OCI-M1 (cell line): ENCODE results near the gene KRT7.
A peak's percentile ranks its signal among the peaks of the same experiment; 100 is the strongest.
"Not testable (repeated sequence)": the region's sequence is repeated elsewhere in the genome, so short reads cannot be mapped to it uniquely, and the experiment has no call there.

Source experiments
- DNase-seq: peaks from one replicate; lab custom pipeline; 2025; lab: John Stamatoyannopoulos, UW

The KRT7 gene

DNA sequence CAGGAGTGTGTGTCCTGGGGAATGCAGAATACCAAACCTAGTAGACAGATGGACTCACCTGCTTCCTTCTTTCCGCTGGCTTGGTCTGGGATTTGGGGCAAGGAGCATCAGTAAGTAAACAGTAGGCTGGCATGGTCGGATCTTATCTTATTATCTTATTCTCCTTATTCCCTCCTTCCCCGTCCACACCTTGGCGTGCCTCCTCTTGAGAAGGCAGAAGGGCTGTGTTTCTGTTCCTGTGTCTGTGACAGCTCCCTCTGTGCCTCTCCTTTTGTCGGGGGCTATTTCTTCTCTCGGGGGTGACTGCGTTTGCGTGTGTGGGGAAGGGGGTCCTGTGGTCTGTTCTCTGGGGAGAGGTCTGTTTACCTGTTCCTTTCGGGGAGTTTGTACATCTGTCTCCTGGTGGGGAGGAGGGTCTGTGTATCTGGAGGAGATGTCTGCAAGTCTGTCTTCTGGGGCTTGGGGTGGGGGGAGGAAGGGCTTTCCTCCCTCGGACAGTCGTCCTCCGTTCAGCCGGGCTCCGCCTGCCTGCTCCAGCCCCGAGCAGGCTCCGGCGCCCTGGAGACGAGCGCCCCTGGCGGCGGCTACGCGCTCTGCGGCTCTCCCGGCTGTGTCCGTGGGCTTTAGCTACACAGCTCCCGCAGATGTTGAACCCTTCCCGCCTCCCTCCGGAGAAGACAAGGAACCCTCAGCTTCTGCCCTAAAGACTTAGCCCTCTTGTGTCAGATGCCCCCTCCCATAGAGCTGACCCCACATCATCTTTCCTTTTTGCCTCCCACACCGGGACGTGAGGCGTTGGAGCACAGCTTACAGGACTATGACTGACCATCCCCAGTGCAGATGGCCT lies 45.8 kb downstream of the KRT7 start:
- peak; percentile 91 for DNase-seq

DNA sequence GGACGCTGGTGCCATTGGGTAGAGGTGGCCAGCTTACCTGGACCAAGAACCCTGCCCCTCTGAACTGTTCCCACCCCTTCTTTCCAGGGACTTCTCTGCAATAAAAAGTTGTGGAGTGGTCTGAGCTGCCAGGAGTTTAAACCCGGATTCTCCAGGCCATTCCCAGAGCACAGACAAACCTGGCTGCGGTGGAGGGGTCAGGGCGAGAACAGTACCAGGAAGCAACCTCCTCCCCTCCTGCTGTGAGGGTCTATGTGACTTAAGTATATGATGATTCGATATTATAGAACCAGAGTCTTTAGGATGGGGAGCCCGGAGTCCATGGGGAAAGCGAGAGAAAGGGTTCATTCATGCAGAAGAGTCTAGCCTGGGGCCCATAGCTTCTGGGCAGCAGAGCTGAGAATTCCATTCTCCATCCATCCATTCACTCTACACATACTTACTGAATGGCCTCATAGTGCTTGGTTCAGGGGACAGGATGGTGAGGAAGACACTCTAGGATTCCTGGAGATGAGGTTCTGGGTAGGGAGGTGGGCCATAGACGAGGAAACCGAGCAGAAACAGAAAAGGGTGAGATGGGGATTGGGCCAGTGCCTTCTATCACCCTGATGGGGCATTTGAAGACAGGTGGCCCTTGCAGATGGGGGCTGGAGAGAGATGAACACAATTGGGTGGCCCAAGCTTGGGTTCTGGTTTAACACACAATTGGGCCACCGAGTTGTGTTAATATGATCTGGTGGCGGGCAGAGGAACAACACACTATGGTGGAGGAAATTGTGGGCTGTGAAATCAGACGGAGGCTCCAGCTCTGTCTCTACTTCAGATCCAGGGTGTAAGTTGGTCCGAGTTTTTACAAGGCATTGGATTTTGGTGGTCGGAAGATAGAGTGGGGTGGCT lies 46.6 kb downstream of the KRT7 start:
- DNase-seq: no peak

DNA sequence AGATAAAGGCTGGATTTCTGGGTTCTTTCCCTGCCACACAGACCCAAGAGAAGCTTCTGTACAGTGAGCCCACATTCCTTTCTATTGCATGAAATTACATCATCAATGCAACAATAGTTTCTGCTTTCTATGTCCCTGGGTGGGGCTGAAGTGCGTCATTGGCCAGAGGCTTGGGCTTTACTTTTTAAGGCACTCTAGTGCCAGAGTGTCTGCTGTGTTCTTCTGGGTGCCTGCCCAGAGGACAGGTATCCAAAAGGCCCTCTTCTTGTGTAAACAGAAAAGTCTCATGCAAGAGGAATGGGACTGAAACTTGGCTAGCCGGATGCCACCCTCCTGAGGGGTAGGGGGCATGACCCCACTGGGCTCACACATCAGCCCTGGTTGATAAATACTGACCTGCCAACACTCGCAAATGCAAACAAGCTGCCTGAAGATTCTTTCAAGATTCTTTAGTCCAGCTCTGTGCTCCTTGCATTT lies 47.3 kb downstream of the KRT7 start:
- DNase-seq: peak; percentile 93

DNA sequence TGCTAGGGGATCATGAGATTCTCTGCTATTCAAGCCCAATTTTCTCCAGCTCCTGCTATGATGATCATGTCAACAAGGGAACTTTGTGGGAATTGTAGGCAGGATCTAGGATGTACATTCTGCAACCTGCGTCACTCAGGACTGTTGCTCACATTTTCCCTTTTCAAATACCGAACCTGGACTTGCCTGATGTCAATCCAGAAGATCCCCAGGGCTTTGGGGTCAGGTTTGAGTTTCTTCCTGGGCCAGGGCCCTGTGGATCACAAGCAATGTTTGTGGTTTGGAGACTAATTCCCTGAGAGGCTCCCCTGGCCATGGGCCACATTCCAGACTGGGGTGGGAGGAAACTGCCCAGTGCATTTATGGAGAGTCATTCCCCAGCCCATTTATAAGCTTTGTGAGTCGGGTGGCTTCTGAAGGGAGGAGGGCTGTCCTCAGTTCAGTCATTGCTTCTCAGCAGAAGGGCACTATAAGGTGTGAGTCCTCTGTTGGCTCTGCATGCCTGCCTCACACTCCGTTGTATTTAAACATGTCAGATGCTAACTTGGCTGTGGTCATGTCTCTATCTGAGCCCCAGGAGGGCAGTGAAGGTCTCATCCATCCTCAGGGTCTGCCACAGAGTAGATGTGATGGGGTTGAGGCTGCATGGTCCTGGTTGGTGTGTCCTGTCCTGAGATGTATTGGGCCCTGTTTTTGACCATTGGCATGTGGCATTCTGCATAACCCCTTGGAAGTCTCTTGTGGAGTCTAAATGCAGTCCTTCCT lies 47.9 kb downstream of the KRT7 start:
- DNase-seq: peak; percentile 43

DNA sequence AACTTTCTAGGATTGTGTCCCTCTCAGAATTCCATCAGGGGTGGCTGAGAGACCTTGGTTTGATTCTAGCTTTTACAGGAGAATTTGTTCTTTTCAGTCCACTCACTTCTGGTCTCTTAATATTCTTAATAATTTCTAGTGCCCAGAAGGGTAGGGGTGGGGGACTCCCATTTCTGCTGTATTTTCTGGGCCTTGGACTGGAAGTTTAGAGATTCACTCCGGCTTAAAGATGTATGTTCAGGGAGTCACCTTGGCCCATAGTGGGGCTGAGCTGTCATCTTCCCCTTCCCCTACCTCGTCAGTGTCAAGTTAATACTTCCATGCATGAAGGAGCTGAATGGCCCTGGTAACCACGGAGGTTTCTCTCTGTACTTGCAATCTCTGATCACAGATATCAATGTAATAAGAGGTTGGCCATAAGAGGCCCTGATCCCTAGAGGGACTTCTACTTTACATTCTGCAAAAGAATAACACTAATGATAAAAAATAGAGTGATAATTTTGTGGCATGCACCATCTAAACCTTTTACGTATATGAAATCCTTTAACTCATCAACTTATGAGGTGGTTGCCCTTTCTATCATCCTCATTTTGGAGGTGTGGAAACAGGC lies 51.6 kb downstream of the KRT7 start:
- no peak for DNase-seq

DNA sequence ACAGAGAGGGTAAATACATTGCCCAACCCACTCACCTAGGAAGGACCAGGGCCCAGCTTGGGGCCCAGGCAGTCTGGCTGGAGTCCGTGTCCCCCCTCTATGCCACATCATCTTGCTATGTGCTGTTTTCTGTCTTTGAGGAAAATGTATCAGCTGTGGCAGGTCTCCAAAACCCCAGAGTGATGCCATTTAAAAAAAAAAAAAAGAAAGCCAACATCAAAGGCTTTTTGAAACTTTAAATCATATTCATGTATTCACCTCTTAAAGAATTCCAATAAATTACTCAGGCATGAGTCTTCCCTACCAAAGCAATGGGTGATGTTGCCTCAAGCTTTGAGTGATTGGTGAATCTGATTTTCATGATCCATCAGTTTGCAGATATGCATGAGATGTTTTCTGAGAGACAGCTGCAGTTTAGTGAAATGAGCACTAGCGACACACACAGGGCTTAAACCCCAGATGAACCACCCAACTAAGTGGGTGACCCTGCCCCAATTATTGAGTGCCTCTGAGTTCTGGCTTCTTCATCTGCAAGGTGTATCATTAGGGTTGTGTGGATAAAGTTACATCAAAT lies 52.2 kb downstream of the KRT7 start:
- no peak for DNase-seq

DNA sequence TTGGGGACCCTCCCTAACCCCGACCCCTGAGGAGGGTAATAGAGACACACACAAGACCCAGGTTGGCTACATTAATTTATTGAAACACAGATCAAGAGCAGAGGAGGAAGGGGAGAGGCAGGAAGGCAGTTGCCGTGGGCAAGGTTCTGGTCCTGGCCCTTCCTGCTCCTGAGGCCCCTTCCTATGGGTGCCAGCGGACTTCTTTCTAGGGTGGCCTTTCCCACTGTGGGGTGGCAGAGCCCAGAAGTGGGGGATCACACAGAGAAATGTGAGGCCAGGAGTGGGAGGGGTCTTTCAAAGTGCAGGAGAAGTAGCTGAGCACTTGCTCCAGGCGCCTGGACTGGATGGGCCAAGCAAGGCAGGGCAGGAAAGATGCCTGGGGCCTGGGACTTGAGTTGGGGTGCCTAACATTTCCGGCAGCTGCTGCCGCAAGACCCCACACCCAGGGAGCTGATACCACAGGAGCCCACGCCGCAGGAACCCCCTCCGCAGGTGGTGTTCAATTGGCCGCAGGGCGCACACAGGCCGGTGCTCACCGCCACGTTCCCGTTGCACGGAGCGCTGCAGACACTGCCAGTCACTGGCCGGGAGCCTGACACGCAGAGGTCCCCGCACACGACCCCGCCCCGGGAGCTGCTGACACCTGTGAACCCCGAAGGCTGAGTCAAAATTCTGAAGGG lies 52.9 kb downstream of the KRT7 start:
- no peak for DNase-seq

DNA sequence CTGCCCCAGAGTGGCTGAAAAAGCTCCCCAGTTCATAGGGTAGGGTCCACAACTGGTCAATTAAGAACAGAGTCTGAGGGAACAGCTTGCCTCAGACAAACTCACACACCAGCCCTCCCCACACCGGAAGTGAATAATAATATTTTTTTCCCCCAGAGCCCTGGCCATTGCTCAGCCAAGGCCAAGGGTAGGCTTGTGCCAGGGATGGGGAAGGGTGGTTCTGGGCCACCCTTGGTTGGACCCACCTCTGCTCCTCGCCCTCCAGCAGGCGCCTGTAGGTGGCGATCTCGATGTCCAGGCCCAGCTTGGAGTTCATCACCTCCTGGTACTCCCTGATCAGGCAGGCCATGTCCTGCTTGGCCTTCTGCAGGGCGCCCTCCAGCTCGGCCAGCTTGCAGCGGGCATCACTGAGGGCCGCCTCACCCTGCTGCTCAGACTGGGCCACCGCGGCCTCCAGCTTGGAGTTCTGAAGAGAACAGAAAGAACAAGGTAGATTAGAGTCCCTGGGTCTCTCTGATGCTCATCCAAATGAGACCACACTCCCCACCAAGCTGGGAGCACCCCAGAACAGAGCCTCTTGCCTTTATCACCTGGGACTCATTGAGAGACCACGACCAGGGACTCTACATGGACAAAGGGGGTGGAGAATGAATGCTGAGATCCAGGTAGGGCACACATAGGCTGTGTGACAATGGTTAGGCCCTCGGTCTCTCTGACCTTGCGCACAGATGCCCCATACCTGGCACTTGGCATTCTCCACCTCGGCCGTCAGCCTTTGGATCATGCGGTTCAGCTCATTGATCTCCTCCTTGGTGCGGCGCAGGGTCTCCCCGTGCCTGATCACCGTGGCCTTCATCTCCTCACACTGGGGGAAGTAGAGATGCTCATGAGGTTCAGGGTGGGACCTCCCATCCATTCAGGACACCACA lies 54.1 kb downstream of the KRT7 start:
- not testable (repeated sequence) for DNase-seq

DNA sequence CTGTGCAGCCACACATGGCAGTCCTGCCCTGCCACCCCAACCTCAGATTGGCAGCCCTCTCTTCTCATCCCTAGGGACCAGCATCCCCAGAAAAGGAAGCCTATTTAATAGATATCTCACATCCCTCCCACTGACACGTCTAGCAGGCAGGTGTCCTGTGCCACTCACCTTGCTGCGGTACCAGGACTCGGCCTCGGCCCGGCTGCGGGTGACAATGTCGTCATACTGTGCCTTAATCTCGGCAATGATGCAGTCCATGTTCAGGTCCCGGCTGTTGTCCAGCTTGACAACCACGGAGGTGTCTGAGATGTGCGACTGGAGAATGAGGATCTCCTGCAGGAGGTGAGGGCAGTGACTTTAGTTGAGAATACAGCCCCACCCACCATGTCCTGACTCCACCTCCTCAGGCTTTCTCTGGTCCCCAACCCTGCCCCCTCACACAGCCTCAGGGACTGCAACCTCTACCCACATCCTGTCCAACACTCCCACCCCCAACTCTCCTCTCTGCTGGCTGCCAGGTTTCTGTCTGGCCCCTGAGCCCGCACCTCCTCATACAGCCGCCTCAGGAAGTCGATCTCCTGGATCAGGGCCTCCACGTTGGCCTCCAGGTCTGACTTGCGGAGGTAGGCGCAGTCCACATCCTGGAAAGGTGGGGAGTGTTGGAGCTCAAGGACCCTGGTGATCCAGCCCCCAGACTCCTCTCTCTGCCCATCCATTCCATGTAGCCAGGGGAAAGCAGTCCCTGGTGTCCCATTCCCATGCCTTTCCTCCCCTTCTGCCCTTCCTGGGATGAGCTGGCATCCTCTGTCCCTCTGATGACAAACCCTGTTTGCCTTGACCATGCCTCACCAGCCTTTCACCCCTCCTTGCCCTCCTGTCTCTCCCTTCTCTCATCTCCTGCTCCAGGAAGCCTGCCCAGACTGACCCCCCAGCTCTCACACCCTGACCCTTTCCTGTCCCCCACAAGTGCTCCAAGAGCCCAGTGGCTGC lies 55.1 kb downstream of the KRT7 start:
- not testable (repeated sequence) for DNase-seq

DNA sequence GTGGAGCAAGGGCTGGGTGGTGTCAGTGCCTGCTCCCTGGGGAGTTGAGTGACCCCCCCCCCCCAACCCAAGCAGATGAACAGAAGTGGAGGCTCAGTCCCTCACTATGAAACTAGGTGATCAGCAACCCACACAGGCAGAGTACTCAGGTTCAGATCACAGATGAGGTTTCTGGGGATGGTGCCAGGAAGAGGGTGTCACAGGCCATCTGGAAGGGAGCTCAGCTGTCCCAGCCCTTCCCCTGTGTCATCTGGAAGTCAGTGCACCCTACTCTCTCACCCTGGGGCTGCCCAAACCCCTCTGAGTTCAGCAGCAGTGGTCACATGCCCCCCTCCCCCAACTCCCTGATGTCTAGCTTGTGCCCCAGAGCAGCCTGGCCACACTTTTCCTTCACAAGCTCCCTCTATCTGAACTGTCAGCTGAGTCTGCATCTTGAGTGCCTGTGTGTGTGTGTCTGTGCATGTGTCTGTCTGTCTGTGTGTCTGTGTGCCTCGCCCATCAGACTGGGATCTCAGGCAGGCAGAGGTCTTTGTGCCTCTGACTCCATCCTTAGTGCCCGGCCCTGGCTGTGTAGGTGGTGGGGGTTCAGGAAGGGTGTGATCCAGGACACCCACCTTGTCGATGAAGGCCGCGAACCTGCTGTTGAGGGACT lies 57.6 kb downstream of the KRT7 start:
- not testable (repeated sequence) for DNase-seq

DNA sequence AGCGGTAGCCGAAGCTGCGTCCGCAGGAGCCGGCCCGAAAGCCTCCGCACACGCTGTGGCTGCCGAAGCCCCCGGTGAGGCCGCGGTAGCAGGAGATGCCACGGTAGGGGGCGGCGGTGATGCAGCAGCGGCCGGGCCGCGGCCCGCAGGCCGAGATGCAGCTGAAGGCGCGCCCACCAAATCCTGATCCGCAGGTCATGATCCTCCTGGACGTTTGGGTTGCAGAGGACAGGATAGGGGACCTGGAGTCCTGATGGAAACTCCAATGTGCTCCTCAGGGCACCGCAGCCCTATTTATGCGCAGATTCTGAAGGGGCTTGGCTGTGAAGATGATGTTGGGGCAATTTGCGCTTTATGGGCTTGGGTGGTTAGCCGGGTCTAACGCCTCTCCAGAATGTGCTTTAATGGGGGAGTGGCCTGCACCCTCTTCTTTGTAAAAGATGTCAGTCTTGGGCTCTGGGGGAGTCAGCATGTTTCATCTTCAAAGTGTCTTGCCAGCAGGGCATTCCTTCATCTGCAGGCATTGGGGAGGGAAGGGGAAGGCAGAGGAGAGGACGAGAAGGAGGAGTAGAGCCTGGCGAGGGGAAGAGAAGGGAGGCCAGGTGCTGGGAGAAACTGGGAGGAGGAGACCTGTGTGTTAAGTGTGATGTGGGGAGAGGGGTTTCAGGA lies 58.4 kb downstream of the KRT7 start, which contains the start of gene KRT81:
Gene KRT81 (minus strand): TSS at position 268 of the 669 bp plus-strand sequence. CDS start 69 bp downstream, at position 199.
- DNase-seq: no peak

DNA sequence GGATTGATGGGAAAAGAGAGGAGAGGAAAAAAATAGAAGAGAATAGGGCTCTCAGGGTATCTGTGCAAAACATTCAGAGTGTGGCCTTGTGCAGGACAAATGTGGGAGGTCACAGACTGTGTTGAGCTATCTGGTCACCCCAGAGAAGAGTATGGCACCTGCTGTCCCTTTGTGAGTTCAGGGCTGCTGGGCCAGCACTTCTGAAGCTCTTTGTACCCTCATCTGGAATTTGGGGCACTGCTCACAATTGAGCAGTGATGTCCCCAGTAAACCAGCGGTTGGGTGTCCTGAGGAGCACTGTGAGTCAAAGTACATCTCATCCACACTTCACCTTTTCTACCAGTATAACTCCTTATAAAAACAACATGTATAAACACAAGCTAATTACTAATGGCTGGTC lies 60.9 kb downstream of the KRT7 start:
- no peak for DNase-seq

DNA sequence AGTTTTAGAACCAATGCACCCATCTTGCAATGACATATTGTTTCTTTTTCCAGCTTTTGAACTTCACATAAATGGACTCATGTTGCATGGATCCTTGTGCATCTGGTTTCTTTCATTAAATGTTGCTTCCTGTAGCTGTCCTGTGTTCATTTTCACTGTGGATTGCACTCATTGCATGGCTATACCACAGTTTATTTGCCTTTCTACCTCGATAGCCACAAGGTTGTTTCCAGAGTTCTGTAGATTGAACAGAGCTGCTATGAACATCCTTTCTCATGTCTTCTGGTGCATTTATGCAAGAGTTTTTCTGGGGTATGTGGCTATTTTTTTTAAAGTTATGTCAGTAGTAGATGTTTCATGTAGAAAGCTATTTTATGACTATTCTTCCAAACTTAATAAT lies 61.8 kb downstream of the KRT7 start:
- no peak for DNase-seq

DNA sequence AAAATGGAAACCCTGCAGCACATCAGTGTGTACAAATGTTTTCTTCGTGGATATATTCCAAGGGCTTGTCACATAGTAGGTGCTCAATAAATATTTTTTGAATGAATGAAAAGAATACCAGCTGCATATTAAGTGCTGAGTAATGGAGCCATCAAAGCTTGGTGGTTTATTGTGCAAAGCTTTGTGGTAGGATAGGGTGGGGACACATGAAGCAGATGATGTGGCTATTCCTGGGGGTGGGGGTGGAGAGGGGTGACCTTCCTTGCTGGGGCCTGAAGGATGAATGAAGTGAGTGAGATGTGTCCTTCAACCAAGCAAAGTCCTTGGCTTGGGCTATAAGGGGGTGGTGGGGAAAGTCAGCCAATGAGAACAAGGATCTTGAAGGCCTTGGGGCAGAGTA lies 62.6 kb downstream of the KRT7 start:
- no peak for DNase-seq

DNA sequence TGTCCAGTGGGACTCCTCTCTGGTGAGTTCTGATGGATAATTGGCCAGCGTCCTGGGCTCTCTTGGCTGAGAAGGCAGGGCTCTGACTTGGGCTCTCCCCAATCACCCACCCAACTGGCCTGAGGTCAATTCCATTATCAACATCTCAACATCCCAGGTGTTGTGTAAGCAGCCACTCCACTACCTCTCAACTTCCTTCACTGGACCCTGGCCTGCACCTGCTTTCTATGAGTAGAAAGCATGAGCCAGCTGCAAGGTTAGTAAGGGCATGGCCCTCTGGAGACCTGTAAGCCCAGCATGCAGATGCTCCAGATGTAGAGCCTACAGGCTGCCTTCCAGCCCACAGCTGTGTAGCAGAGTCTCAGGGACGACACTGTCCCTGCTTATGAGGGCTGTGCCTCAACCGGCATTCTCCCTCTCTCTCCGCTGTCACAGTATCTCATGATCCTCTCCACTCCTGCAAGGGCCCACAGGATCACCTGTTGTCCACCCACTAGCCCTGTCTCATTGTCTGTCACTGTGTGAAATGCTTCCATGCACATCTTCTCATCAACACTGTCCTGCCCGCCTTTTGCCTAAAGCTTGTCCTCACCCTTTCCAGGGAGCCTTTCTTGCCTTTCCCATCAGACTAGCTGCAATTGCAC lies 63.7 kb downstream of the KRT7 start:
- no peak for DNase-seq
